GM18909 (cell line): Measurements from ENCODE around the gene OSCAR.

Experiments used
- ATAC-seq: cut with Tn5 transposase; IDR thresholded peaks from one replicate; pipeline ENCODE4 v1.9.1; 2021; ENCODE audit warnings: mild to moderate bottlenecking; ENCODE audit not compliant: unreplicated experiment, poor library complexity

Gene OSCAR

GRCh38 chr19:54100561-54100960 is at the start of gene OSCAR:
OSCAR (minus strand) TSS chr19:54100803; CDS start chr19:54100792, 11 bp downstream.
- no peak for ATAC-seq

DNA sequence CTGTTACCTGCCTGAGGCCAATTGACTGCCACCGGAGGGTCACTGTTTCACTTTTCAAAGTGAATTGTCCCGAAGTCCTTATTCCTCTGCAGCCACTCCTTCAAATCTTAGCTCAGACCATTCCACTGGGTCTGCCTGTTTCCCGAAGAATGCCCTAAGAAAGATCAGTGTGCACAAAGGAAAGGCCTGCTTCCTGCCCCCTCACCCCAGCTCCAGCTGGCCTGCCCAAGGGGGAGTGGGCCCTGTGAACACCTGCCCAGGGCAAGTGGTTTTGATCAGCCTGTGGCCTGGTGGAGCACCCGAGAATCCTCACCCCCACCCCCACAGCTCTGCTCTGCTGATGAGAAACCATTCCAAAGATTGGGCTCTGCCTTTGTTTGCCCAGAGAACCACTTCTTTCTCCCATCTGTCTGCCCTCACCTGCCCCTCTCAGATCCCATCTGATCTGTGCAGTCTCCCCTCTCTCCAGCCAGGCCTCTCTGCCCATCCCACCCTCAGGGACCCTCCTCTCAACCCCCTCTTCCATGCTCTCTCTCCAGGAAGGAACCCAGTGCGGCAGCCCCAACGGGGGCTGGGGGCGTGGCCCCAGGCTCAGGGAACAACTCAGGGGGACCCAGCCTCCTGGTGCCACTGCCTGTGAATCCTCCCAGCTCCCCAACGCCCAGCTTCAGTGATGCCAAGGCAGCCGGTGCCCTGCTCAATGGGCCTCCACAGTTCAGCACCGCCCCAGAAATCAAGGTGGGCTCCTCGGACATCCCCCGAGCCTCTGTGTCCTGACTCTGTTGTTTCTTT is 48.6 kb upstream of the OSCAR start:
- ATAC-seq = no peak

GRCh38 chr19:54148158-54148557 is 47.6 kb upstream of the OSCAR start:
- no peak for ATAC-seq

- no peak for ATAC-seq
Observed at GRCh38 chr19:54147676-54148075, 47.1 kb upstream of the OSCAR start.

DNA sequence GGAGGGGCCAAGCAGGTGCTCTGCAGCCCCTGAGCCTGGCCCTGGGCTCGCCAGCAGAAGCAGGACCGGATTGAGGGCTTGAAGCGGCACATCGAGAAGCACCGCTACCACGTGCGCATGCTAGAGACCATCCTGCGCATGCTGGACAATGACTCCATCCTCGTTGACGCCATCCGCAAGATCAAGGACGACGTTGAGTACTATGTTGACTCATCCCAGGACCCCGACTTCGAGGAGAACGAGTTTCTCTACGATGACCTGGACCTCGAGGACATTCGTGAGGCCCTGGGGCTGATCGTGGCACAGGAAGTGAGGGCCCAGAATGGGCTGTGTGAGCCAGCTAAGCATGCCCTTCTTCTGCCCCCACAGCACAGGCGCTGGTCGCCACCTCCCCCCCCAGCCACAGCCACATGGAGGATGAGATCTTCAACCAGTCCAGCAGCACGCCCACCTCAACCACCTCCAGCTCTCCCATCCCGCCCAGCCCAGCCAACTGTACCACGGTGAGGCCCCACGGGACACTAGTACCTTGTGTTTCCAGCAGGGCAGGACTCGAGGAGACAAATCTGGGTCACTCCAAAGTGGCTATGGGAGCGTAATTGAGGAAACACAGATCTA is 45.0 kb upstream of the OSCAR start:
- ATAC-seq = no peak

GRCh38 chr19:54142166-54142780 is 41.7 kb upstream of the OSCAR start:
- no peak for ATAC-seq

- ATAC-seq = no peak
Observed at GRCh38 chr19:54141356-54141755, 40.8 kb upstream of the OSCAR start.

GRCh38 chr19:54138489-54139256 is 38.1 kb upstream of the OSCAR start:
- no peak for ATAC-seq

DNA sequence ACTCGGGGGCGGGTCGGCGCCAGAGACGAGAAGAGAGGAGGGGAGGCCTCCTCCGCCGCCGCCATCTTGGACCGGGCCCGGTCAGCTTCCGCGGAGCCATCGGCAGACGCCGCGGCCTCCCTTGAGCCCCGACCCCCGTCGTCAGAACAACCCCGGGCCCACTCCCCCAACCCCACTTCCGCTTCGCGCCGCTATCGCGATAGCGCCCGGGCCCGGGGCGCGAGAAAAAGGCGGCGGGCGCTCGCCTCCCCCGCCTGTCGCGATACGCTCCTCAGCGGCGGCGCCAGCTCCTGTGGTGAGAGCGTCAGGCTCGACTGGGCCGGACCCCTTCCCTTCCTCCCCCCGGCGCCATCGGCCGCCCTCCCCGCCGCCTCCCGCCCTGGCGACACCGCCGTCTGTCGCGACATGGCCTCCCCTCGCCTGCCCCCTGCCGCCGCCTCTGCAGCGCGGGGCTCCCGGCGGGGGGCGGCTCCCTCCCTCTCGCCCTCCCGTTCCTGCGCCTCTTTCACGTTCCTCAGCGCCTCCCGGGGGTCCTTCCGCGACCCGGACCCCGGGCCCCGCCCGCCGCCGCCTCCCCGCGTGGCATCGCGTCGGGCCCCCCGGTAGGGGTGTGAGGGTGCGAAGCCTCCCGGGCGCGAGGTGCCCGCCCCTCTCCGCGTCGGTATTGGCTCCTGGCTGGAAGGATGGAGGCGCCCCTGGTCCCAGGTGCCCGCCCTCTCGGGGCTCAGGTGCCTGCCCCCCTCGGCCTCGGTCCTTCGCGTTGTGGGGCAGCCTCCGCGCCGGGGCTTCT is 37.3 kb upstream of the OSCAR start, which contains the start of gene CNOT3:
Gene CNOT3, plus strand, starts transcription at position 64 of the 790 bp plus-strand sequence. CDS start 5,217 bp downstream, outside the sequence.
- ATAC-seq = no peak

GRCh38 chr19:54136864-54137698 is 36.5 kb upstream of the OSCAR start:
- ATAC-seq = peak; percentile 82

GRCh38 chr19:54136086-54136863 is 35.7 kb upstream of the OSCAR start:
- ATAC-seq = no peak

DNA sequence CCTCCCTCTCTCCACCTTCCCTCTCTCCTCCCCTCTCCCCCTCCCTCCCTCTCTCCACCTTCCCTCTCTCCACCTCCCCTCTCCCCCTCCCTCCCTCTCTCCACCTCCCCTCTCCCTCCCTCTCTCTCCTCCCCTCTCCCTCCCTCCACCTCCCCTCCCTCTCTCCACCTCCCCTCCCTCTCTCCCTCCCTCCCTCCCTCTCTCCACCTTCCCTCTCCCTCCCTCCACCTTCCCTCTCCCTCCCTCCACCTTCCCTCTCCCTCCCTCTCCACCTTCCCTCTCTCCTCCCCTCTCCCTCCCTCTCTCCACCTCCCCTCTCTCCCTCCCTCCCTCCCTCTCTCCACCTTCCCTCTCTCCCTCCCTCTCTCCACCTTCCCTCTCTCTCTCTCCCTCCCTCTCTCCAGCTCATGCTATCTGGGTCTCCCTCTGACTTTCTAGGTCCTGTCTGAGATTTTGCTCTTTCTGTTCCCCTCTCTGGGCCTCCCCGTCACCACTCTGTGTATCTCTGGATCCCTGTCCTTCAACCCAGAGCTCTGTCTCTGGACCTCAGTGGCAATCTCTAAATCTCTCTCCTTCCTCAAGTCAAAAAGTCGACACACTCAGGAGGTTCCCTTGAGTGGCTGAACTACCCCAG is 33.5 kb upstream of the OSCAR start:
- ATAC-seq = no peak

DNA sequence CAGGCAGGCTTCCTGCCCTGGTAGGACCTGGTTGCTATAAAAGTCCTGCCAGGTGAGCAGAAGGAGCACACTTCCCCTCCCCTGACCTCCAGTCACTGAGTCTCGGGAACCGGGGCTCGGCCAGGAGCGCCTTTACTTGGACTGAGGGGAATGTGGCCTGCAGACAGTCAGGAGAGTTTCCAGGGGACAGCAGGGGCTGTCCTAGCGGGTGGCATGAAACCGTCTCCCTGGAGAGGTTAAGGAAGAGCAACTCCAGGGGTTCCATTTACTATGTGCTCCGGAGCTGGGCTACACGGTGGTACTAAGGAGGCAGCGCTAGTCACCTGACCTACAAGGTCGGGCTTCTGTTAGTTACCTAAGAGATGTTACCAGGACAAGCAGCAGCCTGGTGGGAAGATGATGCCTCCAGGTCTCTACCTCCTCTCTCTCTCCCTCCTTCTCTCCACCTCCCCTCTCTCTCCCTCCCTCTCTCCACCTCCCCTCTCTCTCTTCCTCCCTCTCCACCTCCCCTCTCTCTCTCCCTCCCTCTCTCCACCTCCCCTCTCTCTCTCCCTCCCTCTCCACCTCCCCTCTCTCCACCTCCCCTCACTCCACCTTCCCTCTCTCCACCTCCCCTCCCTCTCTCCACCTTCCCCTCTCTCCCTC is 32.8 kb upstream of the OSCAR start:
- ATAC-seq = no peak

GRCh38 chr19:54129617-54129996 is 29.0 kb upstream of the OSCAR start:
- ATAC-seq = no peak

GRCh38 chr19:54128796-54129616 is 28.4 kb upstream of the OSCAR start:
- no peak for ATAC-seq

- no peak for ATAC-seq
Observed at GRCh38 chr19:54128441-54128725, 27.8 kb upstream of the OSCAR start.
